Body of pancreas (tissue), 4 donors: ENCODE results near the gene NXPH1. TPM values are rescaled to one million over a fixed set of nuclear protein-coding genes. Genes with fewer than 3 reads are reported as not detected.

Experiments
- ATAC-seq: fragments of 150-250 bp; one replicate; pipeline ENCODE4 v1.9.1; 2016
- DNase-seq, 4 donors: peaks; one replicate each; pipeline ENCODE4 v3.0.0-alpha.2; 2019
- H3K27ac ChIP-seq, 4 donors: fragments of 200-600 bp; sonication (generic); 1 replicate in 3 of 4; 2 replicates in 1 of 4; pipeline versions ENCODE4 v1.5.1 to v1.6.1; 2016 to 2019; ENCODE audit warnings: mild to moderate bottlenecking in 1 of 4, mixed read lengths in 1 of 4, moderate library complexity in 1 of 4
- H3K27me3 ChIP-seq, 2 donors: fragments of 200-600 bp; sonication (generic); one replicate each; pipeline ENCODE4 v1.6.0; 2016; ENCODE audit warnings: mild to moderate bottlenecking in 1 of 2
- H3K36me3 ChIP-seq, 2 donors: fragments of 200-600 bp; sonication (generic); replicated peaks in 1 of 2; 2 replicates each; pipeline ENCODE4 v1.5.1; 2016; ENCODE audit warnings: low read depth in 2 of 2; ENCODE audit not compliant: insufficient read depth in 1 of 2
- H3K4me1 ChIP-seq: fragments of 200-600 bp; sonication (generic); one replicate; pipeline ENCODE4 v1.6.0; 2016
- H3K4me3 ChIP-seq, 2 donors: fragments of 200-600 bp; sonication (generic); 1 replicate in 1 of 2; 2 replicates in 1 of 2; pipeline ENCODE4 v1.5.1; 2016 to 2019
- H3K9me3 ChIP-seq, 3 donors: fragments of 200-600 bp; sonication (generic); 1 replicate in 2 of 3; 2 replicates in 1 of 3; pipeline ENCODE4 v1.5.1; 2016
- CTCF ChIP-seq, 7 experiments: fragments of 450-650 bp in 4 of 7; fragments of 200-600 bp in 3 of 7; sonication (generic) in 3 of 7; IDR thresholded peaks; one replicate each; pipeline ENCODE4 v1.5.1; 2016 to 2019; ENCODE audit warnings: antibody characterized with exemption in 7 of 7
- POLR2A ChIP-seq, 3 donors: fragments of 450-650 bp; IDR thresholded peaks; one replicate each; pipeline ENCODE4 v1.6.1; 2016; ENCODE audit warnings: antibody characterized with exemption in 3 of 3, mild to moderate bottlenecking in 2 of 3
- WGBS, 2 donors: methylation state at CpG; one replicate each; pipeline ENCODE4 v1.1.5; 2017; 5-methylcytosine and 5-hydroxymethylcytosine counted together
- intact Hi-C: fragments of 100-400 bp; cut with DNase I; formaldehyde crosslinking; loops from one replicate; pipeline ENCODE4 v1.15.1; 2023
- total RNA-seq, 2 donors: library from RNA; depleted of rRNA; stranded (reverse); fragments of >200 nt; gene quantifications; one replicate each; pipeline ENCODE4 v1.1.0, GENCODE V29; 2016

NXPH1 gene
- total RNA-seq, 2 donors from 2014 or later, result not detected

GRCh38 chr7:8800986-8801385 is 367.6 kb downstream of the NXPH1 start:
- Histone ChIP-seq H3K9me3 (no peaks in the 10 kb centered on the region), H3K27ac (no peak overlapping the region), H3K27me3 (no peaks in the 10 kb centered on the region), H3K4me3 (no peak overlapping the region), H3K36me3 (no peaks in the 10 kb centered on the region), H3K4me1 (no peaks in the 10 kb centered on the region)
- 90 to 93% methylated on average over 4 of the region's 4 CpGs for WGBS, 2 donors
- intact Hi-C loops, result no loop called here
- DNase-seq (no peak), ATAC-seq (no peak)
- TF ChIP-seq POLR2A (IDR thresholded peaks at IDR 0.05) (no peak), CTCF (IDR thresholded peaks at IDR 0.05) (no peak)

Other genes with a start within 250 kb of the NXPH1 start
- gene ICA1, start 171.4 kb upstream of the NXPH1 start, total RNA-seq, result 100 to 1,000 TPM in 1 of 2 donors, 10 to 100 TPM in 1; 71.2 to 115 TPM